Activated CD4-positive, alpha-beta T cell treated with anti-CD3 and anti-CD28 coated beads, Interleukin-2, amount 10 ng/mL, durations not matched to agents 24 days and 14 days (primary cell): ENCODE data around the gene ABCD3. TPM values are rescaled to one million over a fixed set of nuclear protein-coding genes. Genes with fewer than 3 reads are reported as not detected.

Experiments
- DNase-seq: peaks from one replicate; pipeline ENCODE4 v3.0.0; 2022
- H3K27ac Mint-ChIP-seq: one replicate; pipeline ENCODE4 v1.8.0; 2022; ENCODE audit warnings: mild to moderate bottlenecking, mixed read lengths
- H3K27me3 Mint-ChIP-seq: one replicate; pipeline ENCODE4 v1.8.0; 2022; ENCODE audit warnings: mixed read lengths
- H3K36me3 Mint-ChIP-seq: one replicate; pipeline ENCODE4 v1.8.0; 2022; ENCODE audit warnings: low read depth, mild to moderate bottlenecking, mixed read lengths
- H3K4me1 Mint-ChIP-seq: one replicate; pipeline ENCODE4 v1.8.0; 2021; ENCODE audit warnings: mixed read lengths
- H3K4me3 Mint-ChIP-seq: one replicate; pipeline ENCODE4 v1.8.0; 2022; ENCODE audit warnings: mild to moderate bottlenecking, moderate library complexity, mixed read lengths
- H3K9me3 Mint-ChIP-seq: one replicate; pipeline ENCODE4 v1.8.0; 2021; ENCODE audit warnings: mixed read lengths
- intact Hi-C: fragments of 100-400 bp; cut with micrococcal nuclease; formaldehyde crosslinking; loops from one replicate; pipeline ENCODE4 v1.15.1; 2023
- total RNA-seq: library from RNA; stranded (reverse); gene quantifications from 2 replicates; pipeline ENCODE4 v1.2.3, GENCODE V29; 2022

The ABCD3 gene
- total RNA-seq, 1 donor from 2014 or later = 31.1 TPM

DNA sequence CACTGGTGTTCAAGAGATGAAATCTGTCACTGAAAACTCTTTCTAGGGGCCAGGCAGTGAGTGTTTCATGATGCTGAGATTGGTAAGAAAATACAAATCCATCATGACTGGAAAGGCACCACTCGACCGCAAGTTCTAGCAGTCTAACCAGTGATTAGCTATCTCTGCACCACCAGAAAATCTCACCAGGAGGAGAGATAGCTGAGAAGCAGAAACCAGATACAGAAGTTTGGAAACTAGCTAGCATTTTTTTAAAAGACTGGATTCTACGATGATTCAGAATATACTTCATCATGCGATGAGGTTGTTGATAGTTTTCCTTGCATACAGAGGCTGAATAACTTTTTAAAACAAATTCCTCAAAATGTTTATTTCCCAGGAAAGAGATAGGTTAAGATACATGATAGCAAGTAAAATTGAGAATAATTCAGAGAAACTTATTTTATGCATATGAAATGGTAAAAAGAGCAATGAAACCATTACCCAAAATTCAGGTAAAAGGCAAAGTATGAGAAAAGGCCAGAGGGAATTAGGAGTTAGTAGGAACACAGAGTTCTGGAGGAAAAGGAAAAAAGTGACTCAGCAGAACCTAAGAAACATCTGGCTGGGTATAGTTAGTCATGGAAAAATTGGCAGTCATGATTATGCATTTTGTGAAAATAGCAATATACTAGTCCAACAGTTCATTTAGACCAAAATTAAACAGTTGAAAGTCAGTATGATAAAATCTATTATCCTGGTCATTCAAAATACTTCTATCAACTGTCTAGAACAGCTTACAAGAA is 126.7 kb downstream of the ABCD3 start:
- Mint-ChIP-seq H3K4me3 (no peak overlapping the region), H3K4me1 (peaks cover 11% of the 10 kb centered on the region), H3K9me3 (no peaks in the 10 kb centered on the region), H3K27ac (no peak overlapping the region), H3K36me3 (no peaks in the 10 kb centered on the region), H3K27me3 (peaks cover 60% of the 10 kb centered on the region)
- DNase-seq = no peak
- intact Hi-C loops = no loop called here

DNA sequence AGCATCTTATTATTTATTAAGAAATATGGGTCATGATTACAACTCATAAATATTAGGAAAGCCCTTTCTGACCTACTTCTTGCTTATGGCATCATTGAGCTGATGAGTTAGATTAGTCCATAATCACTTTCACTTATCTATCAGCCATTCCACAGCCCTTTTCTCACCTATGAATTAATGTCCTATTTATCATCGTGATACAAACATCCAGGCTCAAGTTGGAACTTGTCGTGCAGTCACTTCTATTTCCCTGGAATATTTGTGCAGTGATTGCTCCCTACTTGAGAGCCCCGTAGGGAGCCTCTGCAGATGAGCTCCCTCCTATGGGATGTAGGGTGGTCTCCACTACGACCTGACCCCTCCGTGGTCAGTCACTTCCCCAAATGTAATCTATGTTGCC is 131.5 kb downstream of the ABCD3 start:
- no peaks in the 10 kb centered on the region for H3K9me3 Mint-ChIP-seq
- H3K27ac Mint-ChIP-seq = no peak overlapping the region
- intact Hi-C loops = no loop called here
- no peak for DNase-seq
- H3K4me3 Mint-ChIP-seq = no peak overlapping the region
- H3K27me3 Mint-ChIP-seq = peaks cover 36% of the 10 kb centered on the region
- H3K36me3 Mint-ChIP-seq = no peaks in the 10 kb centered on the region
- no peaks in the 10 kb centered on the region for H3K4me1 Mint-ChIP-seq

DNA sequence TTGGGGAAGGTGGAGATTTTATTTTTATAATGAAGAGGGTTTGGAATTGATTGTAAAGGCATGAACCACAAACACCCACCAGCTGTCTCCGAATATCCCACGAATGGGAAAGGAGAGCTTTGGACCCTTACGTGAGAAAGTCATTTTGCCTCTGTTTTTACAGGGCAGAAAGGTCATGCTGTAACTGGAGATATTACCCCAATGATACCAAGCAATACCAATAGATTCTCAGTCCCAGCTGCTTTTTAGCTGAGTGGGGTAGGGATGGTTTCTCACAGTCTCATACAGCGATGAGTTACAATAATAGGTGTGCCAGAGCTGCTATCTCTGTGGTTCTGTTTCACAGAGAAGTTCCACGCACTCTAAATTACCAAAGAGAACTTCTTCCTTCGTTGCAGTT is 132.2 kb downstream of the ABCD3 start:
- H3K27ac Mint-ChIP-seq = no peak overlapping the region
- DNase-seq = no peak
- peaks cover 30% of the 10 kb centered on the region for H3K27me3 Mint-ChIP-seq
- no peaks in the 10 kb centered on the region for H3K9me3 Mint-ChIP-seq
- no peaks in the 10 kb centered on the region for H3K36me3 Mint-ChIP-seq
- intact Hi-C loops = no loop called here
- no peak overlapping the region for H3K4me3 Mint-ChIP-seq
- no peaks in the 10 kb centered on the region for H3K4me1 Mint-ChIP-seq

DNA sequence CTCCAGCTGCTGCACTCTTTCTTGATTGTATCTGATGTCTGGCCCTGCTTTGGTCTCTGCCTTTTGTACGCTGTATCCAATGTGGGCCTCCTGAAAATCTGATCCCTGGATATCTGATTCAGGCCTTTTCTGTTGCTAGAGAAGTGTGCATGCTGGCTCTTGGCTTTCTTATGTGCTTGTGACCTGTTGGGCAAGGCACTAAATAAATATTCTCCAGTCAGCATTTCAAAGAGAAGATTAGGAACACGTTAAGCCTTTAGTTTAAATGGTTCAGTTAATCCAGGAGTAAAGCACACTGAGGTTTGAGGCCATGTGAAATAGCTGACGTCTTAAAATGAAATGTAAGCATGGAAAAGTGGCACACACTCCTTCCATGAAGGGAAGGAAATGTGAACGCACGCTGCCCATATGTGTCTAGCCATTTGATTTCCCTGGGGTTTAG is 132.6 kb downstream of the ABCD3 start:
- no peak overlapping the region for H3K27ac Mint-ChIP-seq

DNA sequence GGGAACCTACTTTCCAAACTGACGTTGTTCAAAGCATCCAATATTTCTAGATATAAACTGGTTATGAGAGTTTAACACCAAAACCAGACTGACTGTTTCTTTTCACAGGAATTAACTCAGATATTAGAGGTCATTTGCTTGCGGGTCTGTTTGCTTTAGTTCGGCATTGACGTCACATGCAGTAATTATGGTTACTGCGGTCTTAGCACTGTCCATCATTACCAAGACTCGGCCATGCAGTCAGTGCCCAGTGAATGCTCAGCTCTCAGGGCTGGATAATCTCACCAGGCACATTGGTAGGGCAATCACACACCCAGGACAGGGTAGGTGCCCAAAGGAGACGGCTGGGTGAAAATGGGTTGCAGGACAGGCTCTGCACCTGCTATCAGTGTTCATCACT is 133.3 kb downstream of the ABCD3 start:
- no peak for DNase-seq
- Mint-ChIP-seq H3K4me3 (no peak overlapping the region), H3K27me3 (peaks cover 26% of the 10 kb centered on the region), H3K9me3 (no peaks in the 10 kb centered on the region), H3K27ac (no peak overlapping the region), H3K4me1 (no peaks in the 10 kb centered on the region), H3K36me3 (no peaks in the 10 kb centered on the region)
- intact Hi-C loops = no loop called here

More for the DNA sequence above, 132.6 kb downstream of the ABCD3 start:
- intact Hi-C loops = no loop called here
- DNase-seq = no peak
- Mint-ChIP-seq H3K4me3 (no peak overlapping the region), H3K27me3 (peaks cover 30% of the 10 kb centered on the region), H3K36me3 (no peaks in the 10 kb centered on the region), H3K9me3 (no peaks in the 10 kb centered on the region), H3K4me1 (no peaks in the 10 kb centered on the region)

DNA sequence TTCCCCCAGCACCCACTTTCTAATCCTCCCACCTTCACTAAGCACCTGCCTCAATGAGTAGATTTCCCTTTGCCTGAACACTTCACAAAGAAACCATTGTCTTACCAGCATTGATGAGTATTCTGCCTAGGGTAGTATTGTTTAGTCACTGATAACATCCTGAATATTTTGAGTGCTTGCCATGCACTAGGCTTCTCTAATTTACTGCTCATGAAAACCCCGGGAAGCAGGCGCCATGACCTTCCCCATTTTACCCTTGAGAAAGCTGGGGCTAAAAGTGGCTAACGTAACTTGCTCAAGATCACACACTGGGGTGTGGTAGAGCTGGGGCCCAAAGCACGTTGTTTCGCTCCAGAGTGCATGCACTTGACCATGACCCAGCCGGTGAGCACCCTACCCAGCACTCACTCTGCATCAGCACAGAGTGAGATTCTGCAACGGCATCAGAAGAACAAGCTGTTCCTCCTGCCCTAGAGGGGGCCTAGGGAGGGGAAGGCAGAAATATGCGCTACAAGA is 133.9 kb downstream of the ABCD3 start:
- Mint-ChIP-seq H3K4me1 (no peaks in the 10 kb centered on the region), H3K27ac (no peak overlapping the region), H3K9me3 (no peaks in the 10 kb centered on the region), H3K27me3 (peaks cover 21% of the 10 kb centered on the region), H3K36me3 (no peaks in the 10 kb centered on the region), H3K4me3 (no peak overlapping the region)
- DNase-seq = no peak
- intact Hi-C loops = no loop called here

DNA sequence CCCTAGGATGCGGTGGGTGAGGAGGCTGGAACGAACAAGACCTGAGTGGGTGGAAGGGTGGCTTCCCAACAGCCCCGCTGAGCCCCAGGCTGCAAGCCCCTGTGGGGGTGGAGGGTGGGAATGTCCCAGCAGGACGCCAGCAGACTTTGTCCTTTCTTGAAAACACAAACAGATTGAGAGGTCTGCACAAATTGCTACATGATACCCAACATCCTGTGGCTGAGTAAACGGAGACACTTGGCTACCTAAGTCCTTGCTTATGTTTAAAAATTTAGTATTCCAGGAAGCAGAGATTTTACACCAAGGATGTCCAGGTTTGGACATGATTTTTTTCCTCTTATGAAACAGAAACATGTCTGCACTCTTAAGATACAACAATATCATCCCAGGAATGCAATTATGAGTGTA is 135.1 kb downstream of the ABCD3 start:
- Mint-ChIP-seq H3K27ac (no peak overlapping the region), H3K9me3 (no peaks in the 10 kb centered on the region), H3K36me3 (no peaks in the 10 kb centered on the region), H3K4me3 (no peak overlapping the region), H3K4me1 (no peaks in the 10 kb centered on the region), H3K27me3 (peaks cover 13% of the 10 kb centered on the region)
- intact Hi-C loops = no loop called here
- no peak for DNase-seq

DNA sequence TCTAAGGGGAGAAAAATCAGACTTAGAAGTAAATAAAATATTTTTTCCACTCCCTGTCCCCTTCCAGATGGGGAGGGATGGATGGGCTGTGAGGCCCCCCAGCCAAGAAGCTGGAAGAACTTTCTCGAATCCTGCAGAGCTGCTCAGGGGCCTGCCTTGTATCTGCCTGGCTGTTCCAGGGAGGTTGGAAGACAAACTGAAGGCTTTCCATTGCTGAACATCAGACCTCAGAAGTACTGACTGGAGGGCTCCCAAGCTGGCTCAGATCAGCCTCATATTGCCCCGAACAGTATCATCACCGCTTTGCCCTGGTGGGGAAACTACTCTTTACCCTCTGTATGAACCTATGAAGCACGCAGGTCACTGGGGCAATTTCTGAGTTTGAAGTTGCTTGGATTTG is 135.7 kb downstream of the ABCD3 start:
- no peaks in the 10 kb centered on the region for H3K36me3 Mint-ChIP-seq
- intact Hi-C loops = no loop called here
- H3K4me1 Mint-ChIP-seq = no peaks in the 10 kb centered on the region
- no peaks in the 10 kb centered on the region for H3K9me3 Mint-ChIP-seq
- H3K27me3 Mint-ChIP-seq = peaks cover 12% of the 10 kb centered on the region
- no peak for DNase-seq
- no peak overlapping the region for H3K27ac Mint-ChIP-seq
- no peak overlapping the region for H3K4me3 Mint-ChIP-seq

DNA sequence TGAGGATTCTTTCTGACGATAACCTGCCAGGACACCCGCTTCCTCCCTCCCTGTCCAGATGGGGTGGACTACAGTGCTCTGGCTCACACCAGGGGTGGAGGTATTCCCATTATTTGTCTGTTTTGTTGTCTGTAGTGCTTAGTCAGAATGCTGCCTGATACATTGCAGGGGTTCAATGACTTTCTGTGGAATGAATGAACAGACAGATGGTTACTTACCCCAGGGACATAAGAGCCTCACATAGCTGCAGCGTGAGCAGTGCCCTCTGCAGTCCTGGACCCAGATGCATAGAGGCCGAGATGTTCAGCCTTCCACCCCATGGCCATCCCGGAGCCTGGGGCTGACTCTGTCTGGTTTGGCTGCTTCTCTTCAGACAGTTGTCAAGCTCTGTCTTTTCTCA is 136.4 kb downstream of the ABCD3 start:
- Mint-ChIP-seq H3K4me1 (no peaks in the 10 kb centered on the region), H3K36me3 (no peaks in the 10 kb centered on the region), H3K27me3 (peaks cover 12% of the 10 kb centered on the region), H3K9me3 (no peaks in the 10 kb centered on the region), H3K27ac (no peak overlapping the region), H3K4me3 (no peak overlapping the region)
- DNase-seq = no peak
- intact Hi-C loops = no loop called here

DNA sequence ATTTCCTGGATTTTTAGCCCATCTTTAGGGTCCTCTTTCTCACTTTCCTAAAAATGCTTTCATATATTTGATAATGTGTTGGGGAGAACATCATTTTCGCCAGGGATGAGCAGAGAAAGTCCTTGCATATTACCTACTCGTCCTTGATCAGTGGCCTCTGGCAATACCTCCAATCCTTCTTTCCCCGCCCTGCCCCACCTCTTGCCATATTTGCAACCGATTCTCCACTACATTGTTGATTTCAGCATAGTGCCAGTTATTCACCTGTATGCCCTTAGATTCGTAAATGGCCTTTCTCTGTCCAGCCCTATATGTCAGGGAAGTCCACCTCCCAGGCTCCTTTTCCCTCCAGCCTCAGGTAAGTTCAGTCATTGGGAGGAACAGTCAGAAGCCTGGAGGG is 136.9 kb downstream of the ABCD3 start:
- Mint-ChIP-seq H3K27me3 (peaks cover 10% of the 10 kb centered on the region), H3K36me3 (no peaks in the 10 kb centered on the region), H3K4me1 (no peaks in the 10 kb centered on the region), H3K9me3 (no peaks in the 10 kb centered on the region), H3K4me3 (no peak overlapping the region), H3K27ac (no peak overlapping the region)
- intact Hi-C loops = no loop called here
- DNase-seq = no peak

DNA sequence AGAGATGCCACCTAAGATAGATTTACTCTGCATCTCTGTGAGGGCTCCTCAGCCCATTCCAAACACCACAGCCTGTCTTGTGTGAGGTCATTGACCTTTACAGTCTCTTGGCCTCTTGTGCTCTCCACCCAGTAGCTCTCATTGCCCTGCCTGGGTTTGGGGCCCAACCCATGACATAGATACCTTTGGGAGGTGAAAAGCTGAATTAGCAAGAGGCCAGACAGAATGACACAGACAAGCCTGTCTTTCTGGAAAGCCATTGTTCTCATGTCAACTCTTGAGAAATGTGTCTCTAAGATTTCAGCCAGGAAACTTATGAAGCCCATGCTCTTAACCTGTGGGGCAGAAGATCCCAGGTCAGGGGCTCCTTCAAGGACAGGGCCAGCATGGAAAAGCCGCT is 141.7 kb downstream of the ABCD3 start:
- DNase-seq = no peak
- intact Hi-C loops = no loop called here
- no peaks in the 10 kb centered on the region for H3K36me3 Mint-ChIP-seq
- no peaks in the 10 kb centered on the region for H3K9me3 Mint-ChIP-seq
- H3K4me1 Mint-ChIP-seq = no peaks in the 10 kb centered on the region
- H3K27me3 Mint-ChIP-seq = no peaks in the 10 kb centered on the region
- no peak overlapping the region for H3K27ac Mint-ChIP-seq
- H3K4me3 Mint-ChIP-seq = no peak overlapping the region

DNA sequence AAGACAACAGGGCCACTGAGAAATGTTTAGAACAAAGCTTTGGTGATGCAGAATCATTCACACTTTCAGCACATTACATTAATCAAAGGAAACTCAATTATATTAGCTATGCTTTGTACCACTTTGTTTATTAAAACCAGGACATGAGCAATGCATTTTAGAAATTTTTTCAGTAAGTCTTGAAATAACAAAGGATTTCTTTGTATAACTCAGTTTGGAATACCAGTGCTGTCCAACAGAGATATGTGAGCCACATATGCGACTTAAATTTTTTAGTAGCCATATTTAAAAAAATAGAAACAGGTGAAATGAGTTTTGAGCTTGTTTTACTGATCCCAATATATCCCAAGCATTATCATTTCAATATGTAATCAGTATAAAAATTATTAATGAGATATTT is 142.1 kb downstream of the ABCD3 start:
- no peaks in the 10 kb centered on the region for H3K4me1 Mint-ChIP-seq
- H3K27me3 Mint-ChIP-seq = no peaks in the 10 kb centered on the region
- H3K4me3 Mint-ChIP-seq = no peak overlapping the region
- no peak for DNase-seq
- no peaks in the 10 kb centered on the region for H3K36me3 Mint-ChIP-seq
- intact Hi-C loops = no loop called here
- no peak overlapping the region for H3K27ac Mint-ChIP-seq
- H3K9me3 Mint-ChIP-seq = no peaks in the 10 kb centered on the region

DNA sequence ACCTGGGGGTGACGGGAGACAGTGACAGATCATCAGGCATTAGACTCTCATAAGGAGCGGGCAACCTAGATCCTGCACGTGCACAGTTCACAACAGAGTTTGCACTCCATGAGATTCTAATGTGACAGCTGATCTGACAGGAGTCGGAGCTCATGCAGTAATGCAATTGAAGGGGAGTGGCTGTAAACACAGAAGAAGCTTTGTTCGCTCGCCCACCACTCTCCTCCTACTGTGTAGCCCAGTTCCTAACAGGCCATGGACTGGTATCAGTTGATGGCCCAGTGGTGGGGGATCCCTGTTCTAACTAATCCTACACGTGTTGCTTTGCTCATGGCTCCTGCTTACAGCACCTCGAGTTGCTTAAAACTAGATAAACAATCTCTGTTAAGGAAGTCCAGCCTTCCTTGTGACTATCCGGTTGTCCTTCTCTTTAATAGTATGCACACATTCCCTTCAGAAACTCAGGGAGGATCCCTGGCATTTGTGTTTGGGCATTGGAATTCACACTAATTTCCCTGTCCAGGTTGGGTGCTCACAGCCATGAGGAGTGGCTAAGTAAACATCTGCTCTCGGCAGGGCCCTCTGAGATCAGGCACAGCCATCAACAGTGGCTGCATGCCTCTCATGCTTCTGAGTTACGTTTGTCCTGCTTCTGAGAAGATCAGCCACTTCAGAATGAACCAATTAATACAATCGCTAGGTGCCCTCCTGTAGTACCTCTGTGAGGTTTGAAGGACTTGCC is 144.5 kb downstream of the ABCD3 start:
- no peak for DNase-seq
- H3K36me3 Mint-ChIP-seq = no peaks in the 10 kb centered on the region
- no peak overlapping the region for H3K27ac Mint-ChIP-seq
- no peaks in the 10 kb centered on the region for H3K9me3 Mint-ChIP-seq
- intact Hi-C loops = no loop called here
- H3K27me3 Mint-ChIP-seq = no peaks in the 10 kb centered on the region
- H3K4me3 Mint-ChIP-seq = no peak overlapping the region
- H3K4me1 Mint-ChIP-seq = no peaks in the 10 kb centered on the region

DNA sequence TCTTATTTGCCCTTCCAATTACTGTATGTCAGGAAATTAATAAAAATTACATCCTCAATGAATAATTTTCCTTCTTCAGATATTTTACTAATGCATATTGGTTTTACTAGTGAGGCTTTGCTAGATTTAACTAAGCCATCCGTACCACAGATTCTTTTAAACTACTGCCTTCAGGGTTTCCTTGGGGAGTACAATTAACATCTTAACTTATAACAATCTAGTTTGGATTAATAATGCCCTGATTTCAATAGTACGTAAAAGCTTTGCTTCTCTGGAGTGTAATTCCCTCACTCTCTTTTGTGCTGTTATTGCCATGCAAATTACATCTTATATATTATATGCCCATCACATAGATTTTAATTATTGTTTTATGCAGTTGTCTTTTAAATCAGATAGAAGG is 147.7 kb downstream of the ABCD3 start:
- H3K4me1 Mint-ChIP-seq = no peaks in the 10 kb centered on the region
- H3K9me3 Mint-ChIP-seq = no peaks in the 10 kb centered on the region
- intact Hi-C loops = no loop called here
- no peaks in the 10 kb centered on the region for H3K27me3 Mint-ChIP-seq
- H3K4me3 Mint-ChIP-seq = no peak overlapping the region
- H3K36me3 Mint-ChIP-seq = no peaks in the 10 kb centered on the region
- DNase-seq = no peak
- H3K27ac Mint-ChIP-seq = no peak overlapping the region
